ENCODE data around the gene SLC22A17. TPM values are rescaled to one million over a fixed set of nuclear protein-coding genes. Genes with fewer than 3 reads are reported as not detected.

Gene SLC22A17
- polyA plus RNA-seq, 1 donor (not counting 4 experiments of a cell fraction or from before 2014, with no cell fraction given), result 0.76 TPM

DNA sequence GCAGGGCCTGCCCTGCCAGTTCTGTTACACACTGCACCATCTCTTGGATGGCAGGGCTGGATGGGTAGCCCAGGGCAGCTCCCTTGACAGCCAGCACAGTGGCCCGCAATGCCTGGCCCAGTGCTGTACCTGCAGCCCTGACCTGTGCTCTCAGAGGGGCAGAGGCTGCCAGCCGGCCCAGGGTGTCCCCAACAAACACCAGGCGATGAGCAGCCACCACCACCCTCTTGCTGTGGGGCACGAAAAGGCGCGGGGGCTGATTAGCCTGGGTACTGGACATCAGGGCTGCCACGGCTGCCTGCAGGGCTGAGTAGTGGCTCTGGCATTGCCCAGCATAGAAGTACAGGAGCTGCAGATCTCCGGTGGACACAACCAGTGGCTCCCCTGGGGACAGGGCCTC lies 4.6 kb upstream of the SLC22A17 start:
- Histone ChIP-seq H4K20me1 (ENCODE audit: control insufficient read depth, extremely low read depth, insufficient read depth, low read length) (no peaks in the 10 kb centered on the region), H3K4me2 (ENCODE audit: control insufficient read depth, extremely low read depth, insufficient read depth, low read depth, low read length) (no peak overlapping the region), H3K9me1 (ENCODE audit: control insufficient read depth, extremely low read depth, insufficient read depth, low read length) (no peaks in the 10 kb centered on the region), H3K4me3 (ENCODE audit: control insufficient read depth in 2 of 3, extremely low read depth in 1 of 3, insufficient read depth in 2 of 3, low read depth in 1 of 3, low read length in 3 of 3) (no peak overlapping the region), H3K9ac (ENCODE audit: control insufficient read depth, extremely low read depth, insufficient read depth, low read length) (no peak overlapping the region), H3K27me3 (ENCODE audit: control insufficient read depth, extremely low read depth, insufficient read depth, low read length) (peaks cover 6% of the 10 kb centered on the region), H3K79me2 (ENCODE audit: control insufficient read depth, insufficient read depth, low read length) (no peaks in the 10 kb centered on the region), H3K36me3 (ENCODE audit: control insufficient read depth in 2 of 2, extremely low read depth in 1 of 2, insufficient read depth in 2 of 2, low read length in 2 of 2) (peaks cover 0 to 2% of the 10 kb centered on the region in 2 experiments), H3K9me3 (ENCODE audit: control insufficient read depth, low read depth, low read length) (no peaks in the 10 kb centered on the region), H3K27ac (ENCODE audit: control insufficient read depth, insufficient read depth, low read length) (no peak overlapping the region), H2AFZ (ENCODE audit: control insufficient read depth, low read length) (no peak overlapping the region), H3K4me1 (ENCODE audit: control insufficient read depth, extremely low read depth, insufficient read depth, low read length) (no peaks in the 10 kb centered on the region)
- TF ChIP-seq EZH2 (IDR thresholded peaks at IDR 0.05; ENCODE audit: low read length), result no peak
- TF ChIP-seq, protein P1, sequence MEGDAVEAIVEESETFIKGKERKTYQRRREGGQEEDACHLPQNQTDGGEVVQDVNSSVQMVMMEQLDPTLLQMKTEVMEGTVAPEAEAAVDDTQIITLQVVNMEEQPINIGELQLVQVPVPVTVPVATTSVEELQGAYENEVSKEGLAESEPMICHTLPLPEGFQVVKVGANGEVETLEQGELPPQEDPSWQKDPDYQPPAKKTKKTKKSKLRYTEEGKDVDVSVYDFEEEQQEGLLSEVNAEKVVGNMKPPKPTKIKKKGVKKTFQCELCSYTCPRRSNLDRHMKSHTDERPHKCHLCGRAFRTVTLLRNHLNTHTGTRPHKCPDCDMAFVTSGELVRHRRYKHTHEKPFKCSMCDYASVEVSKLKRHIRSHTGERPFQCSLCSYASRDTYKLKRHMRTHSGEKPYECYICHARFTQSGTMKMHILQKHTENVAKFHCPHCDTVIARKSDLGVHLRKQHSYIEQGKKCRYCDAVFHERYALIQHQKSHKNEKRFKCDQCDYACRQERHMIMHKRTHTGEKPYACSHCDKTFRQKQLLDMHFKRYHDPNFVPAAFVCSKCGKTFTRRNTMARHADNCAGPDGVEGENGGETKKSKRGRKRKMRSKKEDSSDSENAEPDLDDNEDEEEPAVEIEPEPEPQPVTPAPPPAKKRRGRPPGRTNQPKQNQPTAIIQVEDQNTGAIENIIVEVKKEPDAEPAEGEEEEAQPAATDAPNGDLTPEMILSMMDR (optimal IDR thresholded peaks at IDR 0.05 in 1 of 3, IDR thresholded peaks at IDR 0.05 in 1 of 3, conservative IDR thresholded peaks at IDR 0.05 in 1 of 3; ENCODE audit: extremely low read depth in 1 of 3, insufficient read depth in 2 of 3, low read length in 3 of 3), result no peak
- no peak for FAIRE-seq
- no peak for DNase-seq (ENCODE audit: low read depth, low spot score)
- dilution Hi-C loops (cut with MboI; ENCODE audit: extremely low pct_ligation_motif_present, low sequenced_read_pairs), result no loop called here

DNA sequence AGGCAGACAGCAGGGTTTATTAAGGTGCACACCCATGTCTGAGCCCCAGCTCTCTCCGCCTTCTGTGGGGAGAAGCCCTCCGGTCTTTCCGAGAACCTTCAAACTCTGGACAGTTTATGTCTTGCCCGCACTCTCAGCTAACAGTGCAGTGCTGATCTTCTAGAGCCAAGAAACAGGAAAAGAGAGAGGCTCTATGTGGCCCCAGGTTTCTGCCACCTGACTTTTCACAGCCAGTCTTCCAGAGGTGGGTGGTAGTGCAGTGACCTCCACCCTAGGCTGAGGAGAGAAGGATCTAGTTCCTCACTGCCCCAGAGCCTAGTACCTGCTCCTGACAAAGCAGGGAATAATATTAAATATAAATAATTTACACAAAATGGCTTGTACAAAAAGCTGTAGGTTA lies 4.0 kb upstream of the SLC22A17 start:
- Histone ChIP-seq H3K27me3 (ENCODE audit: control insufficient read depth, extremely low read depth, insufficient read depth, low read length) (peaks cover 11% of the 10 kb centered on the region), H3K27ac (ENCODE audit: control insufficient read depth, insufficient read depth, low read length) (no peak overlapping the region), H3K9ac (ENCODE audit: control insufficient read depth, extremely low read depth, insufficient read depth, low read length) (no peak overlapping the region), H3K4me1 (ENCODE audit: control insufficient read depth, extremely low read depth, insufficient read depth, low read length) (peaks cover 3% of the 10 kb centered on the region), H3K4me2 (ENCODE audit: control insufficient read depth, extremely low read depth, insufficient read depth, low read depth, low read length) (no peak overlapping the region), H3K79me2 (ENCODE audit: control insufficient read depth, insufficient read depth, low read length) (no peaks in the 10 kb centered on the region), H3K36me3 (ENCODE audit: control insufficient read depth in 2 of 2, extremely low read depth in 1 of 2, insufficient read depth in 2 of 2, low read length in 2 of 2) (peaks cover 0 to 2% of the 10 kb centered on the region in 2 experiments), H3K4me3 (ENCODE audit: control insufficient read depth in 2 of 3, extremely low read depth in 1 of 3, insufficient read depth in 2 of 3, low read depth in 1 of 3, low read length in 3 of 3) (no peak overlapping the region), H4K20me1 (ENCODE audit: control insufficient read depth, extremely low read depth, insufficient read depth, low read length) (no peaks in the 10 kb centered on the region), H3K9me1 (ENCODE audit: control insufficient read depth, extremely low read depth, insufficient read depth, low read length) (no peaks in the 10 kb centered on the region), H2AFZ (ENCODE audit: control insufficient read depth, low read length) (no peak overlapping the region), H3K9me3 (ENCODE audit: control insufficient read depth, low read depth, low read length) (no peaks in the 10 kb centered on the region)
- dilution Hi-C loops (cut with MboI; ENCODE audit: extremely low pct_ligation_motif_present, low sequenced_read_pairs), result no loop called here
- DNase-seq (ENCODE audit: low read depth, low spot score), result no peak
- TF ChIP-seq EZH2 (IDR thresholded peaks at IDR 0.05; ENCODE audit: low read length), result no peak
- TF ChIP-seq, protein P1 (optimal IDR thresholded peaks at IDR 0.05 in 1 of 3, IDR thresholded peaks at IDR 0.05 in 1 of 3, conservative IDR thresholded peaks at IDR 0.05 in 1 of 3; ENCODE audit: extremely low read depth in 1 of 3, insufficient read depth in 2 of 3, low read length in 3 of 3), result no peak
- no peak for FAIRE-seq
